ENCODE results near the gene OSBPL9. TPM values are rescaled to one million over a fixed set of nuclear protein-coding genes. Genes with fewer than 3 reads are reported as not detected.

Gene OSBPL9
- total RNA-seq, 1 donor from 2014 or later: 149 TPM

- Histone ChIP-seq H2AFZ (replicated peaks) (no peak overlapping the region), H3F3A (ENCODE audit: low read depth) (peaks cover 8% of the 10 kb centered on the region), H3K27me3 (no peaks in the 10 kb centered on the region), H3K36me3 (no peaks in the 10 kb centered on the region), H3K79me2 (ENCODE audit: low read depth) (peaks cover 92% of the 10 kb centered on the region), H3K4me2 (peak overlapping the region; percentile 17), H3K9ac (no peak overlapping the region), H3K4me3 (no peak overlapping the region), H3K27ac (peak overlapping the region; percentile 76), H4K20me1 (ENCODE audit: low read depth) (peaks cover 64% of the 10 kb centered on the region), H3K9me3 (ENCODE audit: low read depth) (no peaks in the 10 kb centered on the region), H3K4me1 (peaks cover 27% of the 10 kb centered on the region)
- Mint-ChIP-seq H3K4me3 (no peak overlapping the region), H3K27ac (no peak overlapping the region), H3K36me3 (peaks cover 2% of the 10 kb centered on the region), H3K9me3 (no peaks in the 10 kb centered on the region), H3K27me3 (ENCODE audit: insufficient read depth, low read depth) (peaks cover 2% of the 10 kb centered on the region), H3K4me1 (peaks cover 19% of the 10 kb centered on the region)
- TF ChIP-seq EZH2phosphoT487 (IDR thresholded peaks at IDR 0.05): no peak
- TF ChIP-seq, protein P1, sequence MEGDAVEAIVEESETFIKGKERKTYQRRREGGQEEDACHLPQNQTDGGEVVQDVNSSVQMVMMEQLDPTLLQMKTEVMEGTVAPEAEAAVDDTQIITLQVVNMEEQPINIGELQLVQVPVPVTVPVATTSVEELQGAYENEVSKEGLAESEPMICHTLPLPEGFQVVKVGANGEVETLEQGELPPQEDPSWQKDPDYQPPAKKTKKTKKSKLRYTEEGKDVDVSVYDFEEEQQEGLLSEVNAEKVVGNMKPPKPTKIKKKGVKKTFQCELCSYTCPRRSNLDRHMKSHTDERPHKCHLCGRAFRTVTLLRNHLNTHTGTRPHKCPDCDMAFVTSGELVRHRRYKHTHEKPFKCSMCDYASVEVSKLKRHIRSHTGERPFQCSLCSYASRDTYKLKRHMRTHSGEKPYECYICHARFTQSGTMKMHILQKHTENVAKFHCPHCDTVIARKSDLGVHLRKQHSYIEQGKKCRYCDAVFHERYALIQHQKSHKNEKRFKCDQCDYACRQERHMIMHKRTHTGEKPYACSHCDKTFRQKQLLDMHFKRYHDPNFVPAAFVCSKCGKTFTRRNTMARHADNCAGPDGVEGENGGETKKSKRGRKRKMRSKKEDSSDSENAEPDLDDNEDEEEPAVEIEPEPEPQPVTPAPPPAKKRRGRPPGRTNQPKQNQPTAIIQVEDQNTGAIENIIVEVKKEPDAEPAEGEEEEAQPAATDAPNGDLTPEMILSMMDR (IDR thresholded peaks at IDR 0.05): no peak
- no peak for TF ChIP-seq EZH2 (IDR thresholded peaks at IDR 0.05)
- DNase-seq (ENCODE audit: low spot score): no peak
Observed at GRCh38 chr1:51733793-51734522, 117.1 kb downstream of the OSBPL9 start.

DNA sequence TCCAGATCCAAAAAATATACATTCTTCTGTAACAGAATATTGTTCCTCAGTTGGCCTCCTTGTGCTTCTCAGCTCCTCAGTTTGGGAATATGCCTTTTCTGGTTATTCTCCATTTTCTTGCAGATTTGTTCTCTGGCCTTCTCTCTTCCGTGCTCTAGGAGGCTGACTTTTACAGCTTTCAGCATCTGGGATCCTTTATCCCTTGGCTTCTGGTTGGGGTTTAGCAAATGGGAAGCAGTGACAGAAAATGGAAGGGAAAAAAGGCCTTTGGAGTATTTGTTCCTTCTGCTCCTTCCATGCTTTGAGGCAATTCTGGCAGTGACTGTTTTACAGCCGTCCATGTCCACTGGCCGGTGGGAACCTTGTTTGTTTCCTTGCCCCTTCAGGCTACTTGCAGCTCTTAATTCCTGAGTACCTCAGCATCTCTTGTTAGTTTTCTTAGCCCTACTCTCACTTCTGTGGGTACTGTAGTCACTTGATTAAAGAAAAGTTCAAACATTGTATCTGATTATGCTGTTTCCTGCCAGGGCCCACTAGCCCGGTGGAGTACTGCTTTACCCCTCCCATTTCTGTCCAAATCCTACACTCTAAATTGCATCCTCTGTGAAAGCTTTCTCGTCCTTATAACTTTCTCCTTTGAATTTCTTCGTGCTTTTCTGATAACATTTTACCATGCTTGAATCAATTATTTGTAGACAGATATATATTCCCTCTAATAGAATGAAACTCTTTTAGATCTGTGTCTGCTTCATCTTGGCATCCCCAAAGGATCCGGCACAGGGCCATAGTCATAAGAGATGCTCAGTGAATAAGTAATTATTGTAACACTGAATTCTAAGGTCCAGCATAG, 118.2 kb downstream of the OSBPL9 start:
- Mint-ChIP-seq H3K27me3 (ENCODE audit: insufficient read depth, low read depth) (peaks cover 2% of the 10 kb centered on the region), H3K4me1 (peaks cover 18% of the 10 kb centered on the region), H3K27ac (no peak overlapping the region), H3K9me3 (no peaks in the 10 kb centered on the region), H3K4me3 (no peak overlapping the region), H3K36me3 (peaks cover 2% of the 10 kb centered on the region)
- H3K9me3 ChIP-seq (ENCODE audit: low read depth): no peaks in the 10 kb centered on the region
- H4K20me1 ChIP-seq (ENCODE audit: low read depth): peaks cover 75% of the 10 kb centered on the region
- TF ChIP-seq EZH2phosphoT487 (IDR thresholded peaks at IDR 0.05) (no peak), EZH2 (IDR thresholded peaks at IDR 0.05) (no peak)
- TF ChIP-seq, protein P1 (IDR thresholded peaks at IDR 0.05): no peak
- no peak overlapping the region for H3K4me3 ChIP-seq
- H3K36me3 ChIP-seq: no peaks in the 10 kb centered on the region
- H2AFZ ChIP-seq (replicated peaks): no peak overlapping the region
- peaks cover 100% of the 10 kb centered on the region for H3K79me2 ChIP-seq (ENCODE audit: low read depth)
- peaks cover 27% of the 10 kb centered on the region for H3K4me1 ChIP-seq
- no peak overlapping the region for H3K9ac ChIP-seq
- peaks cover 8% of the 10 kb centered on the region for H3F3A ChIP-seq (ENCODE audit: low read depth)
- peak overlapping the region; percentile 76 for H3K27ac ChIP-seq
- peak overlapping the region; percentile 17 for H3K4me2 ChIP-seq
- DNase-seq (ENCODE audit: low spot score): no peak
- H3K27me3 ChIP-seq: no peaks in the 10 kb centered on the region

- no peak for DNase-seq (ENCODE audit: low spot score)
- Histone ChIP-seq H3K9me3 (ENCODE audit: low read depth) (no peaks in the 10 kb centered on the region), H3K27ac (no peak overlapping the region), H2AFZ (replicated peaks) (no peak overlapping the region), H3K27me3 (no peaks in the 10 kb centered on the region), H4K20me1 (ENCODE audit: low read depth) (peaks cover 80% of the 10 kb centered on the region), H3F3A (ENCODE audit: low read depth) (peaks cover 8% of the 10 kb centered on the region), H3K36me3 (no peaks in the 10 kb centered on the region), H3K79me2 (ENCODE audit: low read depth) (peaks cover 99% of the 10 kb centered on the region), H3K4me3 (no peak overlapping the region), H3K4me1 (peaks cover 27% of the 10 kb centered on the region), H3K4me2 (no peak overlapping the region), H3K9ac (no peak overlapping the region)
- Mint-ChIP-seq H3K27ac (no peak overlapping the region), H3K36me3 (no peaks in the 10 kb centered on the region), H3K4me1 (peaks cover 13% of the 10 kb centered on the region), H3K4me3 (no peak overlapping the region), H3K27me3 (ENCODE audit: insufficient read depth, low read depth) (peaks cover 2% of the 10 kb centered on the region), H3K9me3 (no peaks in the 10 kb centered on the region)
- TF ChIP-seq EZH2phosphoT487 (IDR thresholded peaks at IDR 0.05): no peak
- no peak for TF ChIP-seq EZH2 (IDR thresholded peaks at IDR 0.05)
- TF ChIP-seq, protein P1 (IDR thresholded peaks at IDR 0.05): no peak
Observed at GRCh38 chr1:51735746-51736254, 118.9 kb downstream of the OSBPL9 start.
